NCI-H524 (cell line): Measurements from ENCODE around the gene EML6.

ENCODE experiments used
- DNase-seq, 2 experiments: peaks; one replicate each; lab custom pipeline; 2025; lab: John Stamatoyannopoulos, UW

The EML6 gene

DNA sequence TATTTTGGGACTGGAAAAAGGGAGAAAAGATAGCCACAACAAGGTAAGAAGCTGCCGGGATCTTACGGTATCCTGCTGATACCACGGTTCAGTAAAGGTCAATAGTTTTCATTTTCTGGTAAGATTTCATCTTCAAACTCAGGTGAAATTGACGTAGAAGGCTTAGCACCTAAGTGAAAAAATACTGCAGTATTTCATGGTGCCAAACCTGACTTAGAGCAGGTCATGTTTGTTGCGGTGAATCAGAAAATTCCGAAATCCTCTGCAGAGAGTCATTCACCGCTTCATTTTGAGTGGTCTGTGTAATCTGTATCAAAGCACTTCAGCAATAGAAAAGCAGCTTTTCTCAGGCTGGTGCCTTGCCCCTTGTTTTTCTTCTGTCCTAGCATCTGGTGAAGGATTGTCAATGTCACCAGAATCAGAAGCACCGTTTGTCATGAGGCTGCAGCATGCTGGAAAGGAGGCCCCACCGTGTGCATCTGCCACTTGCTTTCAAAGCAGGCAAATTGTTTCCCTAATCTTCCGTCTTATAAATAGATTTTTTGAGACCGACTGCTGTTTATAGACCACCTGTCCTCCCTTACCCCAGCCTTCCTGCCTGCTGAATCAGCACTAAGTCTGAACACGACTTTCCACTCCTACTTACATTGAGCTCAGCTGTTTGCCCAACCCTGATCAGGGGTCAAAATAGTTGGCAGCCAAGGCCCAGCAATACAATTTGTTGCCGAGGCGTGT lies 156.3 kb downstream of the EML6 start:
- peak; percentile 98 to 99 for DNase-seq

DNA sequence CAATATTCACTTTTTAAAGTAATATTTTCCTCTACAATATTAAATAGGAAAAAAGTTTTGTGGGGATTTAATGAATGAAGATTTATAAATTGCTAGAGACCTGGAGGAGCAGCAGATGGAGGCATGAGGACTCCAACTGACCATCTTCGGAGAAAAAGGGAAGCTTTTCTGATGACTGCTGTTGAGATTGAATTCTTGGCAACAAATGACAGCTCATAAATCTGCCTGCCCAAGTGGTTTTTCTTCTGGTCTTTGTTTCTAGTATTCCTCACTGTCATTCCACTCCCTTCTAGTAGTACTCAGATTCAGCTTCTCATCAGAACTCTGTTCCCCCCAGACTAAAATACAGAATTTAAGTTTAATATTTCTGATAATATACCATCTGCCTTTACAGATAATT lies 157.0 kb downstream of the EML6 start:
- peak; percentile 75 to 82 for DNase-seq

DNA sequence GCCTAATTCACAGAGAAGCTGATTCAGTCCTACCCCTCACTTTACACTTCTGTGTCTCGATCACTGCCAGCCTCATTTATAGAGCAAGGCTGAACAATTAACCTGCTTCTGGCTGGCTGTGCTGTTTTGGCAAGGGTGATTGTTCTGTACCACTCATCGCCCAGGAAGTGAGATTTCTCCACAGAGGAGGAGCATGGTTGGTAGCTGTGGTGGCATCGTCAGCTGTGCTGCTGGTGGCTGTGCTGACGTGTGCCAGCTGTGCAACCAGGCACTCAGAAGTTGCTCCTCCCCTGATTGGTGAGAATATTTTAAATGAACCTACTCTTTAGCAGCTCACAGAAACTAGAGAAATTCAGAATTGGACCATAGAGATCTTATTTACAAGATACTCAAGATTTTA lies 158.3 kb downstream of the EML6 start:
- DNase-seq: peak in 1 of 2 experiments; percentile 45

DNA sequence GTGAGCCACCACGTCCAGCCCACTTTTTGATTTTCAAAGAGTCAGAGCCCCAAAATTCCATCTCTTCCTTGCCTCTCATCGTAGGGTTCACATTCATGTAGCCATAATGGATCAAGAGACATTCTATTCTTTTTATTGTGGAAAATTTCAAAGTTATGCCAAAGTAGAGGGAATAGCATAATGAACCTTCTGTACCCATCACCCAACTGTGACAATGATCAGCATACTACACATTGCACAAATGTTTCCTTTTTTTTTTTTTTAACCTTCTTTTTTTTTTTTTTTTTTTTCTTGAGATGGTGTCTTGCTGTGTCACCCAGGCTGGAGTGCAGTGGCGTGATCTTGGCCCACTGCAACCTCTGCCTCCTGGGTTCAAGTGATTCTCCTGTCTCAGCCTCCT lies 162.4 kb downstream of the EML6 start:
- no peak for DNase-seq

DNA sequence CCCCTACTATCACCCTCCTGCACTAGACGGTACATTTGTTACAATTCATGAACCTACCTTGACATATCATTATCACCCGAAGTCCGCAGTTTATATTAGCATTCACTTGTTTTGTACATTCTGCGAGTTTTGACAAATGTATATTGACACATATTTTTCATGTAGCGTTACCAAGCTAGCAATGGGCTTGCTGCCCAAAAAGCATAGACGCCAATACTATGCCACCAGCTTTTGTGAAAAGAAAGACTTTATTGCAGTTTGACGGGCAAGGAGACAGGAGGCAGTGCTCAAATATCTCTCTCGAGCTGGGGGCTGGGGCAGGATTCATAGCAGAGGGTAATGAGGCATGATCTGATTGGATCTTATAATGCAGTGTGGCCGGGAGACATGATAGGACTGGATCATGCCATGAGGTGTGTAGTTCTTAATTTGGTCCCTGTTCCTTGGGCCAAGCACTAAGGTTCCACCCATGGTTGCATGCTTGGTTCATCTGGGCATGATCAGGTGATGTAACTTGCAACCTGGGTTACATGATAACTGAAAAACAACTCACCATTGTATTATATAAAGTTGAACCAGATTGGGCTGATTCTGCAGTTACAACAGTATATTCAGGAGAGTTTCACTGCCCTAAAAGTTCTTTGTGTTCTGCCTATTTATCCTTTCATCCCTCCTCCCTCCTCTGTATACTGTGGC lies 164.5 kb downstream of the EML6 start:
- no peak for DNase-seq

DNA sequence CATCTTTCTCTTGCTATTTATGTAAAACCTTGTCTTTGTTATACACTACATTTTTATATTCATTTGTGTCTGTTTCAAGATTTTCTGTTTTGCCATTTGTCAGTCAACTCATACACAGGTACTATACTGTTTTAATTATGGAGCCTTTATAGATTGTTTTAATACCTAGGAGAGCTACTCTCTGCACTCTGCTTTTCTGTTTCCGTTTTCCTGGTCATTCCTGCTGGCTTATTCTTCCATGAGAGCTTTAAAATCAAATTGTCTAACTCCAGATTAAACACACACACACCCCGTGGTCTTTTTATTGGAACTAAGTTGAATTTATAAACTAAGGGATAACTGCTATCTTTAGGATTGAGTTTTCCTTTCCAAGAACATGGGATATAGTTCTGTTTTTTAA lies 165.6 kb downstream of the EML6 start:
- no peak for DNase-seq

DNA sequence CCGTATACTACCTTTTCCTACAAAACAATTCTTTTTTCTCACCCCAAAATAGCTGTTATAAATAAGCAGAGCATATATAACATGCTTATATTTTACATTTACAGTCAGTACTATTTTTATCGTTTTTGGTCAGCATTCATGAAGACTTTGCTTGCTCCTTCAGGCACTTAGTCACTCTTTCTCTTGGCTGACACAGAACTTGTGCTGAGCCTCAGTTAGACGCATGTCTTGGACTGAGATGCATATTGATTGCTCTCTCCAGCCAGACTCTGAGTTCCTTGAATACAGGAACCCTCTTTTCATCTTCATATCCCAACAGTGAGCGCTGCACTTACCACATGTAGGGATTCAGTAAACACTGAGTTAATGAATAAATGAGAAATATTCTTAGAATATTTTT lies 168.4 kb downstream of the EML6 start:
- no peak for DNase-seq

DNA sequence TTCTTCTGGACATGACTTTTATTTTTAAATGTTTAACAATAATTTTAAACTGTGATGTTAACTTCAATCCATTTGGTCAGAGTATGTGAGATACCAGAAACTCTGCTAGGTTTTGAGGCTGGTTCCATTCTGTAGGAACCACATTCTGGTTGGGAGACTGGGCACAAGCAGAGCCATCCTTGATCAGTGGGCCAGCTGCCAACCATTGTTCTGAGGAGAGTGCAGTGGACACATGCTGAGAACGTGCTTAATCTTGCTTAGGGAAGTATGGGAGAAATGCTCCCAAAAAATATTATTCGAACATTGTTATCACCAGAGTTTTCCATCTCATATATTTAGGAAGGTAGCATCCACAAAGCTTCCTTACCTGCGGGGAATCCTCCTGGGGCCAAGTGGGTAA lies 171.0 kb downstream of the EML6 start:
- peak in 1 of 2 experiments; percentile 8 for DNase-seq

DNA sequence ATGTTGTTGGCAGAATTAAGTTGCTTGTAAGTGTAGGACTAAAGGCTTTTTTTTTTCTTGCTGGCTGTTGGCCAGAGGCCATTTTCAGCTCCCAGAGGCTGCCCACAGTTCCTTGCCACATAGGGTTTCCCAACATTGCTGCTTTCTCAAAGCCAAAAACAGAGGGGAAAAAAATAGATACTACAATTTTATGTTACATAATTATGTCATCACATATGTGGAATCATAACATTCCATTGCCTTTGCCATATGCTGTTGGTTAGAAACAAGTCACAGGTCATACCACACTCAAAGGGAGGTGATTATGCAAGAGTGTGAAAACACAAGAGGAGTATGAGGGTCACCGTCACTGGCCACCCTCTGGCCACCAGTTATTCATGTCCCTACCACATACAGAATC lies 172.3 kb downstream of the EML6 start:
- no peak for DNase-seq

DNA sequence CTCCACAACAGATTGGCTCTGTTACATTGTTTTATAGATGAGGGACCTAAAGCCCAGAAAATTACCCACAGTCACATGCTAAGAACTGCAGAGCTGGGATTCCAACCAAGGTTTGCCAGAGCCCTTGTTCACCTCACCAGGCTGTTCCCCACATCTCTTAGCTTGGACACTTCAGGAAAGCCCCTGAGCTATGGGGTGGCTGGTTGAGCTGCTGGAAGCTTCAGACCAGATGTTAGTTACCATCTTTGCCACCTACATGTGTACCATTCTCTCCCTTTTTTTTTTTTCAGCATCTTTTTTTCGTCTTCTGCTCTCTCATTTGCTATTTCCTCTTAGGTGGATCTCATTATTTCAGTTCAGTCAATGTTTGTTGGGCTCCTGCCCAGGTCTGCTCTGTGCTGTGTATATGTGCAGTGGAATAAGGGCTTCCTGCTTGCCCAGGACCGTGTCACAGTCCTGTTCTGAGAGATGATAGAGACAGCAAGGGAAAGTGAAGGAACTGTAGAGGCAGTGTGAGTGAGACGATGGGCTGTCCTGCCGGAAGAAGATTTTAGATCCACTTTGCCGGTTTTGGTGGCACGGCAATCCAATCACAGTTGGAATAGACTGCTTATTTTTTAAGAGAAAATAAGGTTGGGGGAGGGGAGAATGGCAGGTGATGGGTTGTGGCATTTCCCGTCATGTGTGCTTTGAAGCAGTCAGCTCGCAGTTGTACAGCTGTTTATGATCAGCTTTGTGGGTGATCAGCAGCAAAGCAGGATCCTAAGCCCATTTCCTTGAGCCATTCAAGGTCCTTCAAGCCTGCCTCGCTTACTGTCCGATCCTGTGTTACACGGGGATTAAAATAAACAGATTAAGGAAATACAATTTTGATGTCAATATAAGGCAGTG lies 174.2 kb downstream of the EML6 start:
- DNase-seq: peak in 1 of 2 experiments; percentile 41

DNA sequence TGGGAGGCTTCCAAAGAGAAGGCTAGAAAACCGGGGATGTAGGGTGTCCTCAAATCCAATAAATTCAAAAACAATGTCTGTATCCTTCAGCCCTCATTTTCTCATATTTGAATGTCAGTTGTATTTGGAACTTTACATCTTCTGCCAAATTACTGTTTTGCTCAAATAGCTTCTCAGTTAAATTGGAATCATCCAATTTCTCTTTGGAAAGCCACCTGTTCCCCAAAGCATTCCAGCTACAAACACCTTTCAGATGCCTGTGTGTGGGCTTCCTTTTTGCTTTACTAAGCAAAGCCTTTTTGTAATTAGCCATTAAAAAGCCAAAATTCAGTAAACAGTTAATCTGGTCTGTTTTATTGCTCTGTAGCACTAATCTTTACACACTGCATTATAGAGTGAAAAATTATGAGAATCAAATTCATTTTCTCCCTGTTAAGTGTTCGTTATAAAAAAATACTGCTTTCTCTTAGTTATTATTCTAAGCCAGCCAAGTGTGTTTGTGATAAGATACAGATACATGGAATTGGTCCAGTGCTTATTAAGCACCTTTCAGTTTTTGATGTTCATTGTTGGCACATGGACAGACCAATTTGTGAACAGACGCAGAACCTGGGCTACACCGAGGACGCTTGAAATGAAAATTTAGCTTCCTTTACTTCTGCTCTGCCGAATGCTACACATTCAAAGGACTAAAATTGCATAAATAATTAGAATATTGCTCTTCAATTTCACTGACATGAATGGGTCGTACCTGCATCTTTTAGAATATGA lies 175.2 kb downstream of the EML6 start:
- DNase-seq: peak in 1 of 2 experiments; percentile 11

DNA sequence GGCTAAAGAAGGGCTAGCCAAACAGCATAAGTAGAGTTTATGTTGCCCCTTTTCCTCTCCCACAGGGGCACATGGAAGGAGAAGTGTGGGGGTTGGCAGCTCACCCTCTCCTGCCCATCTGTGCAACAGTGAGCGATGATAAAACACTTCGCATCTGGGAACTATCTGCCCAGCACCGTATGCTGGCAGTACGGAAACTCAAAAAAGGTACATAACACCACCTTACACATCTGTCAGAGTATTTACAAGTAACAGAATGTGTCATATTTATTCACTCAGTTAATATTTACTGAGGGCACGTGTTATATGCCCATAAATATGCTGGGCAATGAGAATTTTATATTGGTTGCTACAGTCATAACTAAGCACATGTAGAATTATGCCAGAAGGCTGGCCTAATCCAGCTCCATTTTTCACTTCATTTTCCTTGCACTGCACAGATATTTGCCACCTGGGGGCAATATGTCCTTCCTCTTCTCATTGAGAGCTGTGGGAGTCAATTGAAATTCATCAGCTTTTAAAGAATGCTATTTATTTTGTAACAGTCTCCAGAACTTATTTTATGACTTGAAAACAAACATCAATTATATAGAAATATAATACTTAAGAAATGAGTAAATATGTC lies 176.2 kb downstream of the EML6 start:
- peak; percentile 79 to 90 for DNase-seq

DNA sequence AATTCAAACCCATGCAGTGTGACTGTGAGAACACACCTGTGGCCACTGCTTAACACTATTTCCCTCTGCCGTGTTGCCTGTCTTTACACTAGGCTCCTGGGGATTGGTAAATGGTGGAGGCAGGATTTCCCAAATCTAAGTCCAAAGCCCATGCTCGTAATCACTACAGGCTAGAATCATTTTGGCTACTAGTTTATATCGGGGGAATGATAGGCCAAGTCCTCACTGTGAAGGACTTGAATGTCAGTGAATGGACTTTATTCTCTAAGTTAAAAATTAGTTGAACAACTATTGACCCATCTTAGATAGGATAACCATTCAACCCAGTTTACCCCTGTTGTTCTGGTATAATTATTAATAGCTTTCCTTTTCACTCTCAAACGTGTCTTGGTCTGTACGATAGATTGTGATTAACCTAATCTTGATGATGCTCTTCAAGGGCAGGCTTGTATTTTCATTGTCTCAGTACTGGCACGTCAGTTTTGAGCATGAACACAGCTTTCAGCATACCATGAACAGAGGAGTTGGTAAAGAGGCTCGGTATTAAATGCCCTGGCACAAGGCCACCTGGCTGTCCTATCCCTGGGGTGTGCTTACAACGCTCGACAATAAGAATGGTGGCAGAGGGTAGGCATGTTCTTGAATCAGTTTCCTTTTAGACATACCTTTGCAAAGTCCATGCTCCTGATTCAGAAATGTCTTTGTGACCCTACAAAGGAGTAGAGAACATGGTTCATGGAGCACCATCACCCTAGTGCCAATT lies 177.9 kb downstream of the EML6 start:
- DNase-seq: no peak

DNA sequence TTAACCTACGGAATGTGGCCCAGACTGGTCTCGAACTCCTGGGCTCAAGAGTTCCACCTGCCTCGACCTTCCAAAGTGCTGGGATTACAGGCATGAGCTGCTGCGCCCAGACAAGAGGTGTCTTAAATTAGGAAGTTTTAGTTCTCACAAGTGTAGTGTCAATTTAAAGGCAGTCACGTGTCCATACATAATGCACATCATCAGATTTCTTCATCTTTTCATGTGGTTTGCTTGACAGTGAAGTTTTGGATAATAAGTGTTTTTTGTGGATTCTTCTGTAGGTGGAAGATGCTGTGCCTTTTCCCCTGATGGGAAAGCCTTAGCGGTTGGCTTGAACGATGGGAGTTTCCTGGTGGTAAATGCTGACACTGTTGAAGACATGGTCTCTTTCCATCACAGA lies 179.3 kb downstream of the EML6 start:
- DNase-seq: no peak

DNA sequence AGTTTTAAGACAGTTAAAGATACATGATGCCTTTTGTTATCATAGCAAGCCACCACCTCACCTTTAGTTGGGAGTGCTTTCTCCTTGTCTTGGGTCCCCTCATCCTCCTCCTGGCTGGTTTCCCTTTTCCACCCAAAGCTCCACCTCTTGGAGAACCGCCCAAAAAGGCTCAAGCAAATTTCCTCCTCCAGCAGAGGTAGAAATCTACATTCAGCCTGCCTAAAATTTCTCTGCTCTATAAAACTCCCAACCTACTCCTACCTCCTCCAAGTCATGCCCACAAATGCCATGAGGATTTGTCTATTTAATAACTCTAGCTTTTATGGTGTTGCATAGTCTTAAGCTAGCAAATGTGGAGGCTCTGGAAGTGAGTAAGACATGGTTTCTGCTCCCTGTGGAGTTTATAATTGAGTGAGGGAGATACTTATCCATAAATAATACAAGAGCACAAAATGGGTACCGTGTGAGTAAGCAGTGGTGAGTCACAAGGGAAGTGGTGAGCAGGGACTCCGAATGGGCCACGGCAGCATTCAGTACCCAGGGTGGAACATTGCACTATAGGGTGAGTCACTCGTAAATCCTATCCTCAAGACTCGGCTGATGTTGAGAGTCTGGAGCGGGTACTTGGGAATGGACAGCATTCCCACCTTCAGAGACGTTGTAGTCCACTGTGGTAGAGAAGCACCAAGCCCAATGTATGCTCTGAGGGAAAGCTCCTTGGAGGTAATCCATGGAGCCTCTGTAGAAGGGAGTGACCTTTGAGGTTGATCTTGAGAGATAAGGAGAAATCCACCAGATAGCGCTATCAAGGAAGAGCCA lies 180.5 kb downstream of the EML6 start:
- DNase-seq: no peak

DNA sequence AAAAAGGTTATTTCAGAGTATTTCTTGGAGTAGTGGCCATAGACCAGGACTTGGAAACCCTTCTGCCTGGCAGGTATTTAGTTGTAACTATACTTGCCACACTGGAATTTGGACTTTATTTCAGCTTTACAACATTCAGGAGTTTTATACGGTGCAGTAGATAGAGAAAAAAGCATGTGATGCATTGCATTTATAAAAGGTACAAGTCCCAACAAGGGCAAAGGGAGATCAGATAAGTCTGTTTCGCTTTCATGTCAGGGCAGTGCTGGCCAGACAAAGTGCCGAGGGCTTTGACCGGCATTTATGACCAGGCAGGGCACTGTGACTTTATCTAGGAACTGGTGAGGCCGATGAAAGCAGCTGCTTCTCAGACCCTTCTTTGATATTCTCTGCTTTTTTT lies 181.4 kb downstream of the EML6 start:
- DNase-seq: no peak

DNA sequence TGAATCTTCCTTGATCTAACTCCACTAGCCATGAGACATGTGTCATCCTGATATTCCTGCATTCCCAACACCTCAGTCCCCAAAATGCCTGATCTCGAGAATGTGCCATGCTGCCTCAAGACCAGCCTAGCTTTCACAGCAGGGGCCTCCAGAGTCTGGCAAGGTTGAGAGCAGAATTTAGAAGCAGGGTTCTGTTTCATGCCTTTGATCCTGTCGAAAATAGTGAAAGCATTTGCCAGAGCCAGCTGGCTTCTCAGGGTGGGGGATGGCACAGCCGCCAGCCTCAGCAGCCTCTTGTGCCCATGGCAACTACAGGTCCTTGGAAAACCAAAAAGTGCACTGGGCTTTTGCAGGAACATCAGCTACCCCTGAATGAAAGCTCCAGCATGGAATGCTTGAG lies 183.3 kb downstream of the EML6 start:
- peak; percentile 60 to 80 for DNase-seq

DNA sequence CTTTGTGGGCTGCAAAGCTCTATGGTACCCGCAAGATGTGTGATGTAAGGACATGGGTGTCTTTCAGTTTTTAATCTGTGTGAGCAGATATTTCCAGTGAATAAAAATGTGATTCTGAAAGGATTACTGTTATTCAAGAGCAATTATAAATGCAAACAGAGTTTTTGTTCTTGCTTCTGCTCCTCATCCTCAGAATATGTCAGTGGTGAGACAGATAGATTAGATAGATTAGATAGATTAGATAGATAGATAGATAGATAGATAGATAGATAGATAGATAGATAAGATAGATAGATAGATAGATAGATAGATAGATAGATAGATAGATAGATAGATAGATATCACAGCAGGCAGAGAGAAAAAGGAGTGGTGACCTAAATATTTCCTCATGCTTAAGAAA lies 184.2 kb downstream of the EML6 start:
- no peak for DNase-seq

DNA sequence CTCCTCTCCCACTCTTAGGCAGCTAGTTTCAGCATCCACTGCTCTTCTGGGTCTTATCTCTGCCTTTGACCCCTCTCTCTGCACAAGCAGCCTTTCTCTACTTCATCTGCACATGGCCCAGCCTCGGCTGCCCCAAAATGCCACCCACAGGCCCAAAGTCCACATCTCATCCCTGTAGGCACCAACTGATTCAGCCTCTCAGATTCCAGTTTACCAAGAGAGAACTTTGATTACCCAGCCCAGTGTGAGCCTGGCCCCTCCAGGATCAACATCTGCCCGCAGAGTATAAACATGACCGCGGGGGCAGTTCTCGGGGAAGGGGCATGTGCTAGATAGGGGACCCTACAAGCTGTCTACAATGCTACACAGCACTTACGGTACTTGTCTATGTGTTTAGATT lies 185.1 kb downstream of the EML6 start:
- no peak for DNase-seq

DNA sequence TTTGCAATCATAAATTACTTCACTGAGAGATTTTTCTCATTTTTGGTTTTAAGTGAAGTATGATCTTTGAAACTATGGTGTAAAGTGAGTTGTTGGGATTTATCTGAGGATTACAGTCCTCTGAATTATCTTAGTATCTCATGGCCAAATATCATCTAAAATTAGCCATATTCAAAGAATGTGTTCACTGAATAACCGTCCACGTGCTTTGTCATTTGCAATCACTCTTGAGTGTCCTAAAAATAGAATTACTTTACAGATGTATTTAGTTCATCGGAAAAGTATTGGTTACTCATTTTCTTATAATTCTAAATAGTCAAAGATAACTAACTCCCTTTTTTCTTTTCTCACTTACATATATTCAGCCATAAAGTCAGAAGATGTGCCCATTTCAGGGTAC lies 185.5 kb downstream of the EML6 start:
- DNase-seq: no peak
